ENCODE results near the gene AGBL1. TPM values are rescaled to one million over a fixed set of nuclear protein-coding genes. Genes with fewer than 3 reads are reported as not detected.
A peak's percentile ranks its signal among the peaks of the same experiment; 100 is the strongest.

AGBL1 gene
- polyA plus RNA-seq, 4 donors, result 0.06 to 0.09 (median 0.09) TPM; not detected in 1

DNA sequence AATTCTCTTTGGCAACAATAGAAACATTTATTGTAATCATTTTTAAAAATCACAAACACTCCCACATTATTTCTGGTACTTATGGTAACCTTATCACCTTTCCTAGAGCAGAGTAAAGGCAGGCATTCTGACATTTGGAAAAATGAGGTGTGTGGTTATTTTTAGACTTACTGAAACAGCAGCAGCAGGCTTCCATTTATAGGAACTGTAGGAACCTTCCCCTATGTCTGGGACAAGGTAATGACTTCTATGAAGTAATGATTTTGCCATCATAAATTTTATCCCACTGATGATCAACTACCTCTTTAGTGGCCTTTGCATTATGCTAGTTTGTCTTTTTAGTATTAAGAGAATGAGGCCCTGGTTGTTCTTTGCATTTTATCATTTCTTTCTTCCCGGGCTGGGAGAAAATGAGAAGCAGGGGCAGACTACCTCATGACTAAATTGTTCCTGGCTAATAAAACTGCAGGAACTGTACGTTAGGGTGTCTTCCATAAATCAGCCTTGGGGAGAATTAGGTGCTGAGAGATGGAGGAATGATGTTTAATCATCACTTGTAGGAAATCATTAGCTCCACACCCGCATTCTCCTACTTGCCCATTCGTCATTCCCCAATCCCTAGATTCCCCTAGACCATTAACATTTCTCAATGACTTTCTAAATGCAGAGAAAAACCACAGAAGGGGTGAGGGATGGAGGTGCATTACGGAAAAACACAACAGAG, 680.3 kb downstream of the AGBL1 start:
- no peak for DNase-seq (ENCODE audit: low read depth in 4 of 4, low spot score in 3 of 4)

- DNase-seq (ENCODE audit: low read depth in 4 of 4, low spot score in 3 of 4), result no peak
Measured at GRCh38 chr15:86762874-86763273, 683.2 kb downstream of the AGBL1 start.

DNA sequence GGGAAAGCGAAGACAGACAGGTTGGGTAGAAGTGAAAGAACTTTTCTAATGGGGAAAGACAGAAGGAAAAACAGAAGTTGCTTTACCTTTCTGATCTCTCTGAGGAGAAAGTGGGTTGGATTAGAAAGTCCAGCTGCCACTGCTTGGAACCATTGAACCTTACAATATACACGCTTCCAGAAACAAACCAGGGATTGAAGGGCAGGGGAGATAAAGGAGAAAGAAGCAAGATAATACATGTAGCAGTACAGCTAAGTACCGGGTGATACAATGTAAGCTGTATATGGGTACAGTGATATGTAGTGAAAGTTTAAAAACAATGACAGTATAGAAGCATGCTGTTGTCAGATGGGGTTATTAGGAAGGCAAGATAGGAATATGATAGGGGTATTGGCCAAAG, 684.4 kb downstream of the AGBL1 start:
- no peak for DNase-seq (ENCODE audit: low read depth in 4 of 4, low spot score in 3 of 4)

- DNase-seq (ENCODE audit: low read depth in 4 of 4, low spot score in 3 of 4), result peak; percentile 17 to 29 (median 24)
Measured at GRCh38 chr15:86765281-86765680, 685.6 kb downstream of the AGBL1 start.

DNA sequence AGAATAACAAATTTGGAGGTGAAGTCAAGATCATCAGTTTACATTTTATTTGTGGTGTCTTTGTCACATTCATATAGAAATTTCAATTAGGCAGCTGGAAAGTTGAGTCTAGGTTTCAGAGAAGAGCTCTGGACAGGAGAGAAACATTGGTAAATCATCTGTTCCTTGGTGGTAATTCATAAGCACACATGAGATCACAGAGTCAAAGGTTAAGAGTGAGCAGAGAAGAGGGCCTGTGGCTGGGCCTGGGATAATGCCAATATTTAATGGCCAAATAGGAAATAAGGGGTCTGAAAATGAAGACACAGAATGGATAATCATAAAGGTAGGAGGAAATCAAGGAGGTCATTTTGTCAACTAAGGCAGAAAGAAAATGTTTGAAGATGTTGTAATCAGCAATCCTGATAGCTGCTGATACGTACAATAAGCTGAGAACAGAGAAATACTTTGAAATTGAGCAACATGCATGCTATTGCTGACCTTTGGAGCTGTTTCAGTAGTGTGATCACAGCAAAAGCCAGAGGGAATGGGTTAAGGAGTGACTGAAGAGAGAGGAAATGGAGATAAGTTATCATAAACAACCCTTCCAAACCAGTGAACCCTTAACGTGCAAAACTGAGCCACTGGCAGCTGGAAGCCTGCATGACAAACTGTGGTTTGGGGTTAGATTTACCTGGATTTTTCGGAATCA, 692.8 kb downstream of the AGBL1 start:
- DNase-seq (ENCODE audit: low read depth in 4 of 4, low spot score in 3 of 4), result no peak

DNA sequence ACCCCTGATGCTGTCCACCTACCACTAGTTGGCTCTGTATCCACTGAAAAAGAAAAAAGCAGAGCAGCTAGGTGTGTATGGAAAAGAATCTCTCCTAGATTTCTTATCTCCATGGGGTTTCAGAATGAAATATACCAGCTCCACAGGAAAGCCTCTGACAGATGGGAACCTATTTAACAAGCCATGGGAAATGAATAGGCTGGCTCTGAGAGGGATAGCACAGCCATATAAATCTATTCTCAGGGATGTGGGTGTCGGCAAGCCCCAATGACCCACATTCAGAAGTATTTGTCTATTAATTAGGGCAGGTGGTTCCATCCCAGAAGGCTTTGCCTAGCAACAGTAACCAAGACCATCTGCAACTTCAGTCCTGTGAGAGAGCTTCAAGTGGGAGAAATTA, 694.1 kb downstream of the AGBL1 start:
- DNase-seq (ENCODE audit: low read depth in 4 of 4, low spot score in 3 of 4), result no peak

DNA sequence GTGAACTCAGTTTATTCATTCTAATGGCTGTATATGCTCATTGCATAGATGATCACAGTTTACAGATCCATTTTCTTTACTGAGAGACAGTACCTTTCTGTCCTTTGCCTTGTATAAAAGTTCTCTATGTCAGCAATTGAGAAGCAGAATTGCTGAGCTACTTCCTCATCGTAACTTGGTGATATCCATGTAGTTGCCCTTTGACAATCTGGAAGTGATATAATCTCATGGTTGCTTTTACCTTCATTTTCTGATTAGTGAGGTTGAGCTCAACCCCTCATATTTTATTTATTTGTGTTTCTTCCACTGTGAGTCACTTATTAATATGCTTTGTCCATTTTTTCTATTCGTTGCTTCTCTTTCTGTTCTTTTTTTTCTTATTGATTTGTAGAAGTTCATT, 696.5 kb downstream of the AGBL1 start:
- no peak for DNase-seq (ENCODE audit: low read depth in 4 of 4, low spot score in 3 of 4)

- no peak for DNase-seq (ENCODE audit: low read depth in 4 of 4, low spot score in 3 of 4)
Measured at GRCh38 chr15:86796521-86796920, 716.9 kb downstream of the AGBL1 start.

GRCh38 chr15:86797135-86797534, 717.5 kb downstream of the AGBL1 start:
- no peak for DNase-seq (ENCODE audit: low read depth in 4 of 4, low spot score in 3 of 4)

GRCh38 chr15:86799226-86799625, 719.6 kb downstream of the AGBL1 start:
- DNase-seq (ENCODE audit: low read depth in 4 of 4, low spot score in 3 of 4), result no peak

- no peak for DNase-seq (ENCODE audit: low read depth in 4 of 4, low spot score in 3 of 4)
Measured at GRCh38 chr15:86802244-86802643, 722.6 kb downstream of the AGBL1 start.

- no peak for DNase-seq (ENCODE audit: low read depth in 4 of 4, low spot score in 3 of 4)
Measured at GRCh38 chr15:86804406-86804805, 724.7 kb downstream of the AGBL1 start.

DNA sequence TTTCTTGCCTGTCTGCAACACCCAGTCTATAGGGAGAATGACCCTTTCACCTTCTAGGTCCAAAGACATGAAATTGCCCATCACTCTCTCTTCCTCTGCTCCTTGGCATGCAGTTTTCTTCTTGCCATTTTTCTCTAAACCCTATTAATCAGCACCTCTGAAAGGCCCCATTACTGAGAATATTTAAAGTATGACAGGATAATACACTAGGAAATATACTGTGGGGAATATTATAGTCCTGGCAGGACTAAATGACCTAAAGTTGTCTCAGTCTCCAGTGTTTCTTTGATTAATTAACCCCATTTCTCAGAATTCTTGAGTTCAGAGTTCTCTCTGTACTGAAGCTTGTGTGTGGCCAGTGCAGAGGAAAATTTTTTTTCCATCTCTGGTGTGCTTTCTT, 730.7 kb downstream of the AGBL1 start:
- DNase-seq (ENCODE audit: low read depth in 4 of 4, low spot score in 3 of 4), result no peak

DNA sequence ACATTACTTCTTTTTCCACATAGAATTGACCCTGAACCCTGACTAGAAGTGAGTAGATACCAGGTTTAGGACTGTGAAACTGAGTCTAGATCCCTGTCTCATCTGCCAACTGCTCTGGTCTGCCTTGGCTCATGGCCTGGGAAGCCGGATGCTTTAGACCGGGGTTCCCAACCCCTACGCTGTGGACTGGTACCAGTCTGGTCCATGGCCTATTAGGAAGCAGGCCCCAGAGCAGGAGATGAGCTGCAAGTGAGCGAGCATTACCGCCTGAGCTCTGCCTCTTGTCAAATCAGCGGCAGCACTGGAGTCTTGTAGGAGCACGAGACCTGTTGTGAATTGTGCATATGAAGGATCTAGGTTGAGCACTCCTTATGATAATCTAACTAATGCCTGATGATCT, 734.2 kb downstream of the AGBL1 start:
- DNase-seq (ENCODE audit: low read depth in 4 of 4, low spot score in 3 of 4), result no peak

- DNase-seq (ENCODE audit: low read depth in 4 of 4, low spot score in 3 of 4), result no peak
Measured at GRCh38 chr15:86829245-86829644, 749.6 kb downstream of the AGBL1 start.

DNA sequence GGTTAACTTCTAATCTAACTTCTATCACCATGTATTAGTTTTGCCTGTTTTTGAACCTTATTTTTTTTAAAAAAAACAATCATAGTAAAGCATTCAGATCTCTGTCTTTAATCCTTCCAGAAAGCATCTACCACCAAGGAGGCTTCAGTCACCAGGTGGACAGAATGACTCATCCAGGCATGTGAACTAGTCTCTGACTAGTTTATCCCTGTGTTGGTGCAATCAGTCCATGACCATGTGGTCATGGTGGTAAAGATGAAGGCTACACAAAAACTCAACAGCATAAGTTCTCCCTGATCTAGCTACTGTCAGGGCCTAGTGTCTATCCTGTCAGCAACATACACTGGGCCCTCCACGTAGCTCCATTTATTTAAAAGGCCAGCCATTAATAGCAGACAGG, 750.6 kb downstream of the AGBL1 start:
- DNase-seq (ENCODE audit: low read depth in 4 of 4, low spot score in 3 of 4), result no peak

DNA sequence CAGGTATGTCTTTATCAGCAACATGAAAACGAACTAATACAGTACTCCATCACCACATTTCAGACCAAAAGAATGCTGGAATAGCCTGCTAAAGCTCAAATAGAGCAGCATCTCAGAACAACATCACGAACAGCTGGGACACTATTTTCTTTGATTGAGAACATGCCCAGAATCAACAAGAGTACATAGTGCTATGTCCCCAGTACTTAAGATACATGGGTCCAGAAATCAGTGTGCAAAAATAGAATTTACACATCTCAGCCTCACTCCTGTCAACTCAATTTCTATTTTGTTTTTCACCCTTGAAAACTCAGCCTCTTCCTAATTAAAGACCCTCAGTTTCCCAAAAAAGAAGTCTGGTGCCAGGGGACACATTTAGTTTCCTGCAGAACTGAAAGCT, 753.9 kb downstream of the AGBL1 start:
- no peak for DNase-seq (ENCODE audit: low read depth in 4 of 4, low spot score in 3 of 4)

DNA sequence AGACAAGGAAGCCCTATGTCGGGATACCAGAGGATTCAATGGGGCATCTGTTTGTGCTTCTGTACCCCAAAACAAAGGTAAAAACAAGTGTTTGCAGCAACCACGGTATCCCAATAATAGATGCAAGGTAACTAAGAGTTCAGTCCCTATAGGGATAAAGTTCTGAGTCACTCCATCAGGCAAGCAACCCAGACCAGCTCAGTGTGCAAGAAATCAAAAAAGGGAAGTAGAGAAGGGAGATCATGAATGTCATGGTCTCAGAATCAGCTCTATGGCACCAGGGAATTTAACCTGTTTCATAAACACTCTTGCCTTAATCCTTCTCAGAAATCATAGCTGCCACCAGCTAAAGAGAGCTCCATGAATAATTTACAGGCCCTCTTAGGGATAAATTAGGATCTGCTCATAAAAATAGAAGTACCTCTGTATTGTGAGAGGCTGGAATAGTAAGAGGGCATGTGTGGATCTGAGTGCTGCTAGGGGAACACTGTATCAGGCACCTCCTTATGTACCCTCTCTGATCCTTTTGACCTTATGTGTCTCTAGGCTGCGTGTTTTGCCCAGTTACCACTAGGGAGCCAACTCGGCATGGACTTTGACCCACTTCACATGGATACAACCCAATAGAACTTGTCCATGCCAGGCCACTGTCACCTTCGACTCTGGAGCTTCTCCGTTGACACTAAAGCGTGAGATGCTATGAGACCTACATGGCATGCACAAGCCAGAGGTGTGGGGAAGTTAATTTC, 754.6 kb downstream of the AGBL1 start:
- no peak for DNase-seq (ENCODE audit: low read depth in 4 of 4, low spot score in 3 of 4)

DNA sequence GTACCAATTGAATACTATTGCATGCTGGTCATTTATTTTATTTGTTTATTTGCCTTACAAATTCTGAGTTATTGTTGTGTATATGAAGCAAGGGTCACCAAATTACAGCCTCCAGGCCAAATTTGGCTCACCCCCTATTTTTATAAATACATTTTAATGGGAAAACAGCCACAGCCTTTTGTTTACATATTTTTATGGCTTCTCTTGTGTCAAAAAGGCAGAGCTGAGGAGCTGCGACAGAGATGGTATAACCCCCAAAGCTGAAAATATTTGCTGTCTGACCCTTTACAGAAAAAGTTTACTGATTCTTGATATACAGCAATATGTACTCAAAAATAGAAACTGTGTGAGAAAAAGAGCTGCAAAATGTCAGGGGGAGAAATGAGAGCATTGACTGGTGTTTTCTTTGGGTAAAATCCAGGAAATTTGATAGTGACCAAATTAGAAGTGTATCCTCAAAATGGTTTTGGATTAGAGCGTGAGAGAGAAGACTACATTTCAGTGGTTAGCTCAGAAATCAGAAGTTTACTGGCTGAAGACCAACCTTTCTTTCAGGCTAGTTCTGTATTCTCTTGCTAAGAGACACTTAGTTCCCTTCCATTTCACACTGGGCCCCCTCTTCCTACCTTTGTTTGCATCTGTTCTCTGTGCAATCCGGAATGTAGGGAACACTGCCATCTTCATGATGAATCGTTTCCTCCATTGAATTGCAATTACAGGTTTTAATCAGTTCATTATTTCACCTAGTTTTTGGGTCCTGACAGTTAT, 757.8 kb downstream of the AGBL1 start:
- DNase-seq (ENCODE audit: low read depth in 4 of 4, low spot score in 3 of 4), result peak; percentile 11 to 33 (median 25)

- DNase-seq (ENCODE audit: low read depth in 4 of 4, low spot score in 3 of 4), result no peak
Measured at GRCh38 chr15:86839502-86839901, 759.8 kb downstream of the AGBL1 start.

- DNase-seq (ENCODE audit: low read depth in 4 of 4, low spot score in 3 of 4), result no peak
Measured at GRCh38 chr15:86840996-86841395, 761.3 kb downstream of the AGBL1 start.

All from left renal pelvis (tissue), 4 donors.